GM12873 (cell line): Measurements from ENCODE around the gene ITGA3.

Experiments
- CTCF ChIP-seq: IDR thresholded peaks from 2 replicates; pipeline ENCODE4 v1.5.1; 2012; ENCODE audit warnings: low read depth, mild to moderate bottlenecking, moderate library complexity, low read length, control low read depth; ENCODE audit not compliant: insufficient read depth; ENCODE audit errors: missing control alignments

Gene ITGA3

GRCh38 chr17:50055426-50056216 lies at the start of gene ITGA3:
ITGA3 (plus strand) TSS chr17:50056110; CDS start chr17:50056440, 330 bp downstream.
- no peak for TF ChIP-seq CTCF

GRCh38 chr17:50009282-50009681 lies 46.6 kb upstream of the ITGA3 start:
- no peak for TF ChIP-seq CTCF

- no peak for TF ChIP-seq CTCF
Measured at GRCh38 chr17:50013079-50013478, 42.8 kb upstream of the ITGA3 start.

- TF ChIP-seq CTCF = no peak
Measured at GRCh38 chr17:50014471-50015088, 41.3 kb upstream of the ITGA3 start.

- TF ChIP-seq CTCF = no peak
Measured at GRCh38 chr17:50015146-50015545, 40.8 kb upstream of the ITGA3 start.

- no peak for TF ChIP-seq CTCF
Measured at GRCh38 chr17:50018909-50019308, 37.0 kb upstream of the ITGA3 start.

- TF ChIP-seq CTCF = no peak
Measured at GRCh38 chr17:50020841-50021599, 34.9 kb upstream of the ITGA3 start.
